GM19463 (cell line): ENCODE results near the gene LRGUK.

Experiments
- ATAC-seq: cut with Tn5 transposase; IDR thresholded peaks from one replicate; pipeline ENCODE4 v1.9.1; 2021; ENCODE audit warnings: mild to moderate bottlenecking, moderate library complexity; ENCODE audit not compliant: unreplicated experiment

Gene LRGUK

DNA sequence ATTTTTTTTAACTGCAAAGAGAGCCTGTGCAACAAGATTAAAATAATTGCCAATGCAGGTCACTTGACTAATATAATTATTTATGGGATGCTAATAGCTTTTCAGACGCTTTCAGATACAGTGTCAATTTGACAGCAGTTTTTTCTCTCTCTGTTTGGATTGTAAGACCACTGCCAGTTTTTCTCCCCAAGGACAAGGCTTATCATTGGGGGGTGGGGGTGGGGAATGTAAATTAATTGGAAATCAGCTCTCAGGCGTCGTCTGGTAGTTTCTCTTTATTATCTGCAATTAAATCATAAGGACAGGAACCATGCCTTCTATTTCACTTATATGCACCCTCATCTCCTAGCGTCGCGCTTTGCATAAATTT lies 559 bp upstream of the LRGUK start:
- no peak for ATAC-seq

DNA sequence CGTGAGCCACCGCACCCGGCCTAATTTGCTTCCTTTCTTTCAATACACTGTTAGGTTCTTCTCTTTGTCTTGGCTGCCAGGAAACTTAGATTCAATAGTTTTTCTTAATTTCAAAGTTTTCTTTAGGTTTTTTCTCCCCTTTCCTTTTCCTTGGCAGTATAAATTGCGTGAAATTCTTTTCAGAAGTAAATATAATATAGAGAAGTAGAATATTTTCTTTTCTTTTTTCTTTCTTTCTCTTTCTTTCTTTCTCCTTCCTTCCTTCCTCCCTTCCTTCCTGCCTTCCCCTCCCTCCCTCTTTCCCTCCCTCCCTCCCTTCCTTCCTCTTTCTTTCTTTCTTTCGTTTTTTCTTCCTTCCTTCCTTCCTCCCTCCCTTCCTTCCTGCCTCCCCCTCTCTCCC lies 1.7 kb downstream of the LRGUK start:
- ATAC-seq, result no peak

DNA sequence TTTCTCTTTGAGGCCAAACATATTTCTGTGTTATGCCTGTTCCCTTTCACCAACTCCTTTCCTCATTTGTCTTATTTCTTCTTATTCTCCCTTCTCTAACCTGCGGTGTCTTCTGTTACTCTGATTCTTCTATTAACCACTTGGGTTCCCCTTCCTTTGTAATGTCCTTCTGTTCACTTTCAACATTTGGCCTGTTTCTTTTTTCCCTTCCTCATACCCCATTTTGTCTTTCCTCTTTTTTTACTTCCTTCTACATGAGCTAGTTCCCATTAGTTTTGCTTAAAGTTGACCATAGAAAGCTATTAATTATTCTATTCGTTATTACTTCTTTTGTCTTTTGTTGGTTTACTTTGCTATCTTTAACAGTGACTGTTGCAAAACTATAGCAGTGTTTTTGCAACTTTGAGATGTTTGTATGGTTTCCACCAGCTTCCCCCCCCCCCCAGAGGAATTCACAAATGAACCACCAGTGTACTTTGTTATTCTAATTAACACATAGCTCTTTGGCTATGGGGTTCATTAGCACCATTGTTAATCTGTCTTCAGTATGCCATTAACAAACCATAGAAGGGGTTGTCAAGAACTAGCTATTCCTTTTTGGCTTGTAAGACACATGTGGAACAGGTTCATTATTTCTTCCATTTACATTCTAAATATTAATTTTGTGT lies 2.9 kb downstream of the LRGUK start:
- no peak for ATAC-seq

DNA sequence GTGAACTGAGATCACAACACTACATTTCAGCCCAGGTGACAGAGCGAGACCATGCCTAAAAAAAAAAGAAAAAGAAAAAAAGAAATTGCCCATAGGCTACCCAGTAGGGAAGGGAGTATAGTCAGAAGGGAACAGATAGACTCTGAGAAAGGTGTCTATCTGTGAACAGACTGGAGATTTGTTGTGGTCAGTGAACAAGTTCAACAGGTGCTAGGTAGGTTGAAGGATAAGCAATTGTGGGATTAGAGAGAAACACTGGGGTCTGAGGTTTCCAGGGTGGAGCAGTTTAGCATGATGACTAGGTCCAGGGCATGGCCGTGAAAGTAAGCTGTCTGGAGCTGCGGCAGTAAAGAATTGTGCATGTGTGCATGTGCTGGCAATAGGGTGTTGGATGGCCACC lies 6.9 kb downstream of the LRGUK start:
- ATAC-seq, result no peak

DNA sequence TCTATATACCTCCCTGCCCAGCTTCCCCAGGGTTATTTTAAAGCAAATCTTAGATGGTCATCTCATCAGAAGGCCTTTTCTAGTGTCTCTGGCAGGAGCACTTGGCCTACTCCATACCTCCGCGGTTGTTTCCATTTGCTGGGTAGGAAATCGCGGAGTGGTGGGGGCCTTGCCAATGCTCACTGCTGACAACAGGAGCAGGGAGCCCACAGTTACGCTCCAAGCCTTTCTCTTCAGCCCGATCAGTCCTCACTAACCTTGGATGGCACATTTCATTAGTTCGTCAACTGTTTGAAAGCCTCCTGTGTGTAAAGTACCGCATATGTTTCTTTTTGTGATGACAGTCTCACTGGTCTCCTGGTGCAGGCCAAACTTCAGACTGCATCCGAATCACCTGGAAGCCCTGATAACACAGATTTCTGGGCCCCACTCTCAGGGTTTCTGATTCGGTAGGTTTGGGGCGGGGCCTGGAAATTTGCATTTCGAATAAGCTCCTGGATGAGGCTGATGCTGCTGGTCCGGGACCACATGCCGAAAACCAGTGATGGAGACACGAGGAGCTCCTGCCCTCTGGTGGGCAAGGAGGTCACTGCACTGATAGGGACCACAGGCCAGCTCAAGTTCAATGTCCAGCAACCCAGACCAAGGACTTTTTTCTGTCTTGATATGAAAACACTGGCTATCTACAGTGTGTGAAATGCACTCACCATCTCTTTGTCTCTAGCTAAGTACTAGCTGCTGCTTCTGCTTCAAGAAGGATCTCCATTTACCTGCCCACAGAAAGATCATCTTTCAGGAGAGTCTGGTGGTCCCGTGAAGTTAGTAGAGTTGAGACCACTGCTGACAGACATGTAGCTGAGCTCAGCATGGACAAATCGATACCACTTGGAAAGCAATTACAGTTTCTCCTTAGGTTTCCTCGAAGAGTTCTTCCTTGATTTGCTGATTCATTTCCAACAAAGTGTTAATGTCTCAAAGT lies 14.0 kb downstream of the LRGUK start:
- peak; percentile 83 for ATAC-seq

DNA sequence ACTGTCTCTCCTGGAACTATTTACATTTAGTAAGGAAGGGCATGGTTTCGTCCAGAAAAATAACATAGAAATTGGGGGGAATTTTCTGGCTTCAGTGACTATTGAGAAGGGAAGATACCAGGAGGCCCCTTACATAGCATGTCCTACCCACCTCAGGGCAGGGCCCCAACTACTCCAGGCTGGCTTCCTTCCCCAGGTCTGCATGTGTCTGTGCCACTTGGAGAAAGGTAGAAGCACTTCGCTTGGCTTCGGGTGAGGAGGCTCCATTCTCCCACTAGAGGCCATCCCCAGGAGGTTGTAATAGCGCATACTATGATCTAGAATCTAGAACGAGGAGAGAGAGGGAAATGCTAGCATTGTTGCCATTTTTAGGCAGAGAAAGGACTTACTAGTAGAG lies 14.7 kb downstream of the LRGUK start:
- no peak for ATAC-seq

DNA sequence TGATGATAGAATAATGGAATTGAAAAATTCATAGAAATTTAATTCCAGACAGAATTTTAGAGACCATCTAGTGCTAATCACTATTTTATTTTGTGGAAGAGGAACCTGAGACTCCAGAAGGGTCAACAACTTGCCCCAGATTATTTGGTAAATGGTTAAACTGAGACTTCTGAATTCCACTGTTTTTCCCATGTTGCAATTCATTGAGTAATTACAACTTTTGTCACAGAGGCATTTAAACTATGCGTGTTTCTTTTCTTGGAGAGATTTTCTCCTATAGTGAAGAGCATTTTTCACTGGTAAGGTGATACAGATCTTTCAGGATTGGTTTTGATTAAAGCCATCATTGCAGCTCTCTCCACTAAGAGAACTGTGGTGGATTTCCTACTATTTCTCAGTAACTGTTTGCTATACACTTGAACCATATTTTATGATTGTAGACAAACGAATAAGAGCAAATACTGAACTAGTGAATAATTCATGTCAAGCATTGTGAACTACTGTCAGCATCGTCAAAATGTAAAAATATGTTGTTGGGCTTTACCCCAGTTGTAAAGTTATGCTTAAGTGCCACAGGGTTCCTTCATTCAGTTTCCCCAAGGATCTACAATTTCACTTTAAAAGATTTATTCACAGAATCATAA lies 26.5 kb downstream of the LRGUK start:
- ATAC-seq, result no peak

DNA sequence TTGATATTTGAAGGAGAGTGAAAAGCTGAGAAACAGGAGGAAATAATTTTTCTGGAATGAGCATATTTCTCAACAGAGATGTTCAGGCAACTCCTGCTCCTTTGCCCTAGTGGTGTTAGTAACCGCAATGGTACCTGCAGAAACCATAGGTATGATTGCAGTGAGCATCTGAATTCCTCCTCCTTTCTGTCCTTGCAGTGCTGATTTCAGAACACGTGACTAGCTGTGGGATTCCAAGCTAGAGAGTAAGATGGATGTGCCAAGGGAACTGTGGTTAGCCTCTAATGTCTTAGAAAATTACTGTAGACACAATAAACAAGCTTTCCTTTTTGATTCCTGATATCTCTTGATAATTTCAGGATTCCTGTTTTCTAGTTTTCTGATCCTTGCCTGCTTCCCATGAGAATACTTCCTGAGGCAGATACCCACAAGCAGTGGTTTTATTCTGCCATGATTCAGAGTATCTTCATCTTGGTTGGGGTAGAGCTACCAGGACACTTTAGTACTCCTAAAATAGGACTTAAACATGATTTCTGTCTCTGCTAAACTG lies 27.5 kb downstream of the LRGUK start:
- no peak for ATAC-seq

DNA sequence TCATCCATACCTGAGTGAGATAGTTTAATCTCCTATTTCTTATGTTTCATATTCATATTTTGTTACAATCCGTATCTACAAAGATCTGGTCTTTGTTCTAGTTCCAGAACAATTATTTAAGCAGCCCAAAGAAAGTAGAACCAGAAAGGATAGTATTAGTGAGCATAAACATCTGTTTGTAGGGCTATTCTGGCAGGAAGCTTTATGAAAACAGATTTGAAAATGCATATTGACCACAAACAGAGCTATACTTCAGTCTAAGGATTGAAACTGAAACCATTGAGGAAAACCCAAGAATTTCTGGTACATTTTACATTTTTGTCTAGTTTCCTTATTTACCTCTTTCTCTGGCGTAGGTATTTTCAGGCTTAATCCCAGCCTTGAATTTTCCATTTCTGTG lies 28.1 kb downstream of the LRGUK start:
- no peak for ATAC-seq

DNA sequence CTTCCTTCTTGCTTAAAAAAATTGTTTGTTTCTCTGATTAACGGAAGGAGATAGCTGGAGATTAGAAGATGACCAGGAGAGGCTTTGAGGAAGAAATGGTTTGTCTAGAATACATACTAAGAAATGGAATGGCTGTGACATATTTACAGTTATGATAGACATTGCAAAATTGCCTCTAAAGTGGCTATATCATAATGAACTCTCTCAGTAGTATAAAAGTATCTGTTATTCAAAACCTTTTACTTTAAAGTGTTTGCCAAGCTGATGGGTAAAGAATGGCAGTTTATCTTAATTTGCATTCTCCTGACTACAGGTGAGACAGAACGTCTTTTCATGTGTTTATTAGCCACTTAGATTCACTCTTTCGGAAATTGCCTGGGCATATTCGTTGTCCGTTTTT lies 28.7 kb downstream of the LRGUK start:
- ATAC-seq, result no peak

DNA sequence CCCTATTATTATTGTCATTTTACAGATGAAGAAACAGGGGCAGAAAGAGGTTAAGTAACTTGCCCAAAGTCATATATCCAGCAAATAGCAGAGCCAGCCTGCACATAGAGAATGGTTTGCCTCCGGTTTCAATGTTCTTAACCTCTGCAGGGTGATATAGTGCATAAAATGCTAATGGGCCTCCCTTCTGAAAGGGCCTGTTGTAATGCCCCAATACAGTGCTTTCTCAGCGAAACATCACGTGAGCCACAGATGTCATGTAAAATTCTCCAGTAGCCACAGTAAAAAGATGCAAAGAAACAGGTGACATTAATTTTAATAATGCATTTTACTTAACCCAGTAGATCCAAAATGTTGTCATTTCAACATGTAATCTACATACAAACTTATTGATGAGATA lies 38.1 kb downstream of the LRGUK start:
- no peak for ATAC-seq

DNA sequence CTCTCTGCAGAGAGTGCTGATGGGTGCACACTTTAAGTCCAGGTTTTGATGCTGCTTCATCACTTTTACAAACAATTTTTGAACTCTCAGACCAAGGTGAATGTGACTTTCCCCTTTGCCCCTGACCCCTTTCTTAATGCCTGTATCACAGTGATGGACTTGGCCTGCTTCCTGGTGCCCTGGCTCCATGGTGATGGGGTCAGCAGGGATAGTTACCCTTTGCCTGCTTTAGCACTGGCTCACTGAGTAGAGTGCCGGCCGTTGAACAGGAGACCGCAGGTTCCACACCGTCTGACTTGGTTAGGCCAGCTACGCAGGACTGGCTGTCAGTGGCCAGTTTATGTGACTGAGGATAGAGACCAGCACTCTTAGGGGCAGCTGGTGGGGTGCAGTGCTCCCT lies 40.1 kb downstream of the LRGUK start:
- no peak for ATAC-seq

DNA sequence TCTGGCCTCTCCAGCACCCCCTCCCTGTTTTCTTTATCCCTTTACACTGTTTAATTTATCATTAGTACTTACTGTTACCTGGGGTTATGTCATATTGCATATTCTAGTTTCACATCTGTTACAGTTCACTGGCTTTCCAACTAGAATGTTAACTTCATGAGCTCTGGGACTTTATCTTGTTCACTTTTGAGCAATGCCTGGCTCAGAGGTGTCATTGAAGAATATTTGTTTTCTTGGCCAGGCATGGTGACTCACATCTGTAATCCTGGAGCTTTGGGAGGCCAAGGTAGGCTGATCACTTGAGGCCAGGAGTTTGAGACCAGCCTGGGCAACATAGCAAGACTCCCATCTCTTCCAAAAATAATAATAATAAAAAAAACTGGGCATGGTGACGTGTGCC lies 40.7 kb downstream of the LRGUK start:
- ATAC-seq, result no peak

DNA sequence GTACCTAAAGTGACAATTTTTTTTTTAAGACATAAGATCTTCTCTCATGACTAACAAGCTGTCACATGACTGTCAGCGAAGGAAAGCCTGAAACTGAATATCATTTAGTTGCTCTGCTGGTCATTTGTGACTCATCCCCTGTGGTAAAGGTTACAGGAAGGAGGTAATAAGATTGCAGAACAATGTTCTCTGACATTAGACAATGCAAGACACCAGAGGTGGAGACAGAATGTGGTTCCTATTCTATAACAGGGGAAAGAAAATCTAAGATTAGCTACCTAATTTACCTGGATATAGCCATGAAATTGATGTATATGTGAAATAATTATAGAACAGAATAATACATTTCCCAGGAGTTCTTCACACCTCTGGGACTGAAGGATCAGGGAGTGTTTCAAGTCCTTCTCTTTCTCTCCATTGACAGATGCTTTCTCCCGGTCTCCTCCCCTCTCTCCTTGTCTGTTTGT lies 47.7 kb downstream of the LRGUK start:
- peak; percentile 99 for ATAC-seq

DNA sequence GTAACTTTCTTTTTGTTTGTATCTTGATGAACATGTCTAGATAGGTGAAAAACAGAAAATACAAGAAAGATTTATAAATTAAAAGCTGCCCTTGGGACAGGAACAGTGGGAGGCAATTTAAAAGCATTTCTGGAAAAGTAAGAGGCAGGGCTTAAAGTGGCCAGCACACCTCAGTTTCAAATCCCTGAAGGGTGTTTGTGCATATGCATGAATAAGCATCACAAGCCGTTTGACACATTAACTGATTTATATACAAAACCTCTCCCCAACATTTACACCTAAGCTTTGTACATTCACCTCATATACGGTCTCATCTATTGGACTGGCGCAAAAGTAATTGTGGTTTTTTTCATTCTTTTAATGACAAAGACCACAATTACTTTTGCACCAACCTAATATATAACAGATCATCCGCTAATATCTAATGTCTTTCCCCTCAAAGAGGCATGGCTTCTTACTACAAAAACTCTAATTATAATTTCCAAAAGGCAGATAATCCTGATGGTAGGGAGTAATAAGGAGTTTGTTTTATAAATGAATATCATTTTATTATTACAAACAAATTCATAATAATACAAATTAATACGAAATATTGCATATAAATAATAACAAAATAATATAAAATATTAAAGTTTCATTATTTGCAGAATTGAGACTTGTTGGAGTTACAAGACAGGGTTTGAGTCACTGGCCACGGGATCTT lies 48.3 kb downstream of the LRGUK start:
- no peak for ATAC-seq

DNA sequence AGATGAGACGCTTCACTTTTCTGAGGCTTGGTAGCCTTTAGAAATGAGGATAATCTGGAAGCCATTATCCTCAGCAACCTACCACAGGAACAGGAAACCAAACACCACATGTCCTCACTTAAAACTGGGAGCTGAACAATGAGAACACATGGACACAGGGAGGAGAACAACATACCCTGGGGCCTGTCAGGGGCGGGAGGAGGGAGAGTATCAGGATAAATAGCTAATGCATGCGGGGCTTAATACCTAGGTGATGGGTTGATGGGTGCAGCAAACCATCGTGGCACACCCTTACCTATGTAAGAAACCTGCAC lies 48.9 kb downstream of the LRGUK start:
- ATAC-seq, result no peak

DNA sequence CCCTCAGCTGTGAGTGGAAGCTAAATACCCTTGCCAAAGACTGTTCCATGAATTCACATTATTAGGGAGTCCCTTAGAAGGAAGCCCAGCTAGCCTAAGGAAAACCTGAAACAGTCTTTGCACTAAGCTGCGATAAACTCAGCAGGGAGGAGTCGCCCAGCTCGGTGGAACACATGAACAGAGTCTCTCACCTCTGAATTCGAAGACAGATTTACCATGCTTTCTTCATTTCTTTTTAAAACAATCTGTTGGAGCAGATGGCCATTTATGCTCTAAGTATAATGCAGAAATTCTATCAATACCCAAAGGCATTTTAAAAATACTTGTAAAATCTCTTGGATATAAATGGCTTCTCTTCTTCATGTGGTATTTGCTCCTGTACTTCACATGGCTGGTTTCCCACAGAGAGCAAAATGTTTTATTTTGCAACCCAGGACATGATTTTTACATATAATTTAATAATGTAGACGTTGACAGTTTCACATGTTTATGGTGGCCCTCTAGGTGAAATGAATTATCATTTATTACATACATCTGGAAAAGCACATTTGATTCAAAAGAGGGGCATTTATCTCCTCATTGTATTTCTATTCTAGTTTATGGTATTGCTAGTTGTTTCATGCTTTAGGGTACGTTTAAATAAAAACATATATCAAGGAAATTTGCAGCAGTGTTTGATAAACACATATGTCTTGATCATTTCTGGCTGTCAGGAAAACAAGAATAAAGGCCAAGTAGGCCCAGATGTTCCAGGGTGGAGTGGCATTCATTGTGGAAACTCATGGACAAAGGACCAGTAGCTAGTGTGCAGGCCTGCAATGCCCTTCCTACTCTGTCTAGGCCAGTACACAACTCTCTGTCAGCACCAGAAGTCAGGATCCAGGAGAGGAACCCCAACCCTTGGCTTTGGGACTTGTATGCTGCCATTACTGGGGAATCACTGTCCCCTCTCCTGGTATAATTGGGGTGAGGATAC lies 52.2 kb downstream of the LRGUK start:
- ATAC-seq, result no peak

DNA sequence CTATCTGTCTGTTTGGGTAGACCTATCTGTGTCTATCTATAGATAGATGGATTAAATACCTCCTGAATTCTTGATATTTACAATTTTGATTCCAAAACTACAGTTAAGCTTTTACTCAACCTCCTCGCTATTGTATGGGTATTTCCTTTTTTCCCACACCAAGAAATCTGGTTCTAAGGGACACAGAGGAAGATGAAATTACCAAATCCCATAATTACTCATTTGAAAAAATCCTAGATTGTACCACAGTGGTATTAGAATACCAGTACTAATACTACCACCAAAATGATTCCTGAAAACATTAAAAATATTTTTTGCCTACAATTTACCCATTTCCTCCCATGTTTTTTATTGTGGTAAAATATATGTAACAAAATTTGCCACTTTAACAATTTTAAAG lies 53.2 kb downstream of the LRGUK start:
- ATAC-seq, result no peak

DNA sequence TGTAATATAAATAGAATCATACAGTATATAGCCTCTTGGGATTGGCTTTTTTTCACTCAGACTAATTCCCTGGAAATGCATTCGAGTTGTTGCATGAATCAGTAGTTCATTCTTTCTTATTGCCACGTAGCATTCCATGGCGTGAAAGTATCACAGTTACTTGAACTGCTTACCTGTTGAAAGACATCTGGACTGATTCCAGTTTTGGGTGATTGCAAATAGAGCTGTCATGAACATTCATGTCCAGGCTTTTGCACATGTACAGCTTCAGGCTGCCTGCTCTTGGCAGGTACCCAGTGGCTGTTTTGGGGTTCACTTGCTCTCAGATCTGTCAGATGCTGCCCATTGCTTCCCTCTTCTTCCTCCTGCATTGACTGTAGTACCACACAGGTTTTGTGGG lies 54.9 kb downstream of the LRGUK start:
- ATAC-seq, result no peak

DNA sequence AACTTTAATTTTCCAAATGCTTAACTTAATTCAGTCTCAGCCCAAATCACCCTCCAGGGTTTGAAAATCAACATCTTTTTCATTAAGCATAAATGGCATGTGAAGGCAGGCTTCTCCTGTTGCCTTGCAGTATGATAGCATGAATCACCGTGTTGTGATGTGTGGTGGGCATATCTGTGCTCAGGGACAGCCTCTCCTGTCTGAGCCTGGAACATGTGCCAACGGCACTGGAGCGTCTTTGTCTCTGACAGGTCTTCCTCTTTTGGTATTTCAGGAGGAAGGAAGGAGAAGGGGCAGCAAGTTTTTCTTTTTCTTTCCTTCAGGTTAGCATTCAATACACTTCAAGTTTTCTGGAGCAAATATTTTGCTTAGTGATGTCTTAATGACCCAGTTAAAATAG lies 57.6 kb downstream of the LRGUK start:
- no peak for ATAC-seq
